Endothelial cell of umbilical vein (primary cell): ENCODE data around the gene ZSWIM6.

Source experiments
- CTCF ChIP-seq, 2 donors: IDR thresholded peaks; 1 replicate in 1 of 2; 2 replicates in 1 of 2; pipeline ENCODE4 v1.5.1; 2011; ENCODE audit warnings: low read length in 2 of 2, mild to moderate bottlenecking in 2 of 2, moderate library complexity in 2 of 2, control low read depth in 1 of 2, inconsistent platforms in 1 of 2, low read depth in 1 of 2; ENCODE audit not compliant: insufficient read depth in 1 of 2; ENCODE audit errors: extremely low read depth in 1 of 2
- MAX ChIP-seq: IDR thresholded peaks from 2 replicates; pipeline ENCODE4 v1.6.1; 2011; ENCODE audit not compliant: insufficient read depth, insufficient read length

GRCh38 chr5:61441742-61442141 lies 109.7 kb downstream of the ZSWIM6 start:
- no peak for TF ChIP-seq CTCF (IDR thresholded peaks at IDR 0.05; ENCODE audit: extremely low read depth in 1 of 2, insufficient read depth in 1 of 2, low read depth in 1 of 2, low read length in 2 of 2)
- no peak for TF ChIP-seq MAX
